HCT116 (cell line): ENCODE data around the gene CAMKK1. TPM values are rescaled to one million over a fixed set of nuclear protein-coding genes. Genes with fewer than 3 reads are reported as not detected.

Experiments used
- ATAC-seq: fragments of 200-7000 bp; cut with Tn5 transposase; 2 replicates; pipeline ENCODE4 v1.9.1; 2020; ENCODE audit warnings: mild to moderate bottlenecking, moderate library complexity
- BruUV-seq: library from RNA; stranded (reverse); fragments of 400-500 nt; replicated peaks from 2 replicates; lab custom pipeline; 2021; lab: Mats Ljungman, UMichigan
- CTCF ChIA-PET: fragments of 300-600 bp; sonication (Branson Sonifier 250); formaldehyde crosslinking; loops from one replicate; lab custom pipeline; 2021; ENCODE audit warnings: antibody characterized with exemption; lab: Charles Lee
- POLR2A ChIA-PET: fragments of 300-600, 350-600 bp; sonication (Branson Sonifier 250); formaldehyde crosslinking; loops from one replicate; lab custom pipeline; 2021; ENCODE audit warnings: antibody characterized with exemption; lab: Charles Lee
- RAD21 ChIA-PET, 2 experiments: fragments of 300-600 bp; sonication (Branson Sonifier 250); formaldehyde crosslinking; loops; one replicate each; lab custom pipeline; 2023; ENCODE audit warnings: low total read pairs in 2 of 2; ENCODE audit not compliant: uncharacterized antibody in 2 of 2, unreplicated experiment in 2 of 2, low non-redundant PET in 1 of 2; lab: Charles Lee
- DNase-seq: peaks from one replicate; pipeline ENCODE4 v3.0.0-alpha.2; 2010; ENCODE audit warnings: low read depth, low spot score
- H2AFZ ChIP-seq: fragments of 200-600 bp; shearing (Covaris generic), sonication (generic); 2 replicates; pipeline ENCODE4 v1.6.1; 2017; ENCODE audit warnings: low read depth, mixed run types, mixed read lengths, antibody characterized with exemption, low read length; ENCODE audit not compliant: poor library complexity, severe bottlenecking
- H3K27ac ChIP-seq: 2 replicates; pipeline ENCODE4 v1.5.1; 2012; ENCODE audit warnings: low read depth, low read length
- H3K27me3 ChIP-seq: fragments of 200-600 bp; sonication (generic); 2 replicates; pipeline ENCODE4 v1.6.1; 2016; ENCODE audit warnings: mixed run types, low read length, mixed read lengths; ENCODE audit not compliant: insufficient read depth
- H3K36me3 ChIP-seq, 2 experiments: fragments of 200-500 bp in 1 of 2; fragments of 200-600 bp in 1 of 2; sonication (Bioruptor generic) in 1 of 2; sonication (generic) in 1 of 2; 2 replicates each; pipeline versions ENCODE4 v1.5.1 to v1.6.1; 2014 to 2016; ENCODE audit warnings: low read length in 2 of 2, inconsistent platforms in 1 of 2, mixed read lengths in 1 of 2, mixed run types in 1 of 2; ENCODE audit not compliant: insufficient read depth in 2 of 2, control insufficient read depth in 1 of 2
- H3K4me1 ChIP-seq, 2 experiments: fragments of 200-600 bp in 1 of 2; sonication (generic) in 1 of 2; 2 replicates each; pipeline versions ENCODE4 v1.5.1 to v1.6.1; 2012 to 2017; ENCODE audit warnings: low read length in 2 of 2, inconsistent platforms in 1 of 2, mild to moderate bottlenecking in 1 of 2, mixed read lengths in 1 of 2, mixed run types in 1 of 2, moderate library complexity in 1 of 2; ENCODE audit not compliant: insufficient read depth in 2 of 2, control insufficient read depth in 1 of 2
- H3K4me2 ChIP-seq: fragments of 200-600 bp; sonication (generic); 2 replicates; pipeline ENCODE4 v1.6.1; 2017; ENCODE audit warnings: mixed run types, low read length, mixed read lengths
- H3K4me3 ChIP-seq, 2 experiments: fragments of 200-600 bp in 1 of 2; sonication (generic) in 1 of 2; replicated peaks in 1 of 2; 2 replicates each; pipeline ENCODE4 v1.5.1; 2011 to 2016; ENCODE audit warnings: low read length in 2 of 2, control low read depth in 1 of 2, low read depth in 1 of 2, mild to moderate bottlenecking in 1 of 2, mixed read lengths in 1 of 2, mixed run types in 1 of 2
- H3K79me2 ChIP-seq: fragments of 200-600 bp; sonication (generic); 2 replicates; pipeline ENCODE4 v1.6.1; 2017; ENCODE audit warnings: mild to moderate bottlenecking, mixed run types, low read length, moderate library complexity, mixed read lengths; ENCODE audit not compliant: insufficient read depth
- H3K9ac ChIP-seq: fragments of 200-600 bp; sonication (generic); 2 replicates; pipeline ENCODE4 v1.6.1; 2016; ENCODE audit warnings: low read length, mixed read lengths
- H3K9me2 ChIP-seq: fragments of 200-600 bp; sonication (generic), shearing (Covaris generic); 2 replicates; pipeline ENCODE4 v1.6.1; 2017; ENCODE audit warnings: mixed run types, mild to moderate bottlenecking, moderate library complexity; ENCODE audit not compliant: insufficient read depth
- H3K9me3 ChIP-seq, 2 experiments: fragments of 200-500 bp in 1 of 2; fragments of 200-600 bp in 1 of 2; sonication (Bioruptor generic) in 1 of 2; sonication (generic) in 1 of 2; 2 replicates each; pipeline ENCODE4 v1.6.1; 2014 to 2017; ENCODE audit warnings: low read length in 2 of 2, mixed read lengths in 2 of 2, inconsistent platforms in 1 of 2, low read depth in 1 of 2, mild to moderate bottlenecking in 1 of 2, mixed run types in 1 of 2, moderate library complexity in 1 of 2; ENCODE audit not compliant: control insufficient read depth in 1 of 2, insufficient read depth in 1 of 2
- H4K20me1 ChIP-seq: fragments of 200-600 bp; sonication (generic), shearing (Covaris generic); 2 replicates; pipeline ENCODE4 v1.6.1; 2017; ENCODE audit warnings: mixed run types, mild to moderate bottlenecking, moderate library complexity; ENCODE audit not compliant: insufficient read depth
- CEBPB ChIP-seq: IDR thresholded peaks from 2 replicates; pipeline ENCODE4 v1.6.1; 2012; ENCODE audit warnings: low read depth
- EGR1 ChIP-seq: IDR thresholded peaks from 2 replicates; pipeline ENCODE4 v1.6.1; 2012; ENCODE audit warnings: low read depth
- ELF1 ChIP-seq: IDR thresholded peaks from 2 replicates; pipeline ENCODE4 v1.6.1; 2012; ENCODE audit warnings: low read depth, borderline replicate concordance
- EZH2 ChIP-seq: fragments of 200-600 bp; sonication (generic); IDR thresholded peaks from 2 replicates; pipeline ENCODE4 v1.6.1; 2017; ENCODE audit warnings: antibody characterized with exemption, mixed run types
- EZH2phosphoT487 ChIP-seq: fragments of 200-600 bp; IDR thresholded peaks from 2 replicates; pipeline ENCODE4 v1.6.1; 2018; ENCODE audit warnings: antibody characterized with exemption, borderline replicate concordance
- FOSL1 ChIP-seq: IDR thresholded peaks from 2 replicates; pipeline ENCODE4 v1.6.1; 2012; ENCODE audit warnings: low read depth
- MAX ChIP-seq: IDR thresholded peaks from 2 replicates; pipeline ENCODE4 v1.6.1; 2012
- POLR2A ChIP-seq: IDR thresholded peaks from 2 replicates; pipeline ENCODE4 v1.7.0; 2011; ENCODE audit warnings: borderline replicate concordance; ENCODE audit not compliant: insufficient read depth, insufficient read length; ENCODE audit errors: extremely low read depth
- POLR2AphosphoS5 ChIP-seq: IDR thresholded peaks from 2 replicates; pipeline ENCODE4 v1.6.1; 2011; ENCODE audit warnings: mild to moderate bottlenecking, low read depth, low read length, moderate library complexity
- RAD21 ChIP-seq: IDR thresholded peaks from 2 replicates; pipeline ENCODE4 v1.6.1; 2012; ENCODE audit warnings: low read depth, mild to moderate bottlenecking
- SIN3A ChIP-seq: IDR thresholded peaks from 2 replicates; pipeline ENCODE4 v1.6.1; 2012; ENCODE audit warnings: low read depth
- SRF ChIP-seq: IDR thresholded peaks from 2 replicates; pipeline ENCODE4 v1.6.1; 2012; ENCODE audit warnings: low read depth
- TCF7L2 ChIP-seq: IDR thresholded peaks from 2 replicates; pipeline ENCODE4 v1.7.0; 2011; ENCODE audit warnings: borderline replicate concordance, inconsistent platforms; ENCODE audit not compliant: insufficient read depth, insufficient read length; ENCODE audit errors: extremely low read depth
- YY1 ChIP-seq: IDR thresholded peaks from 2 replicates; pipeline ENCODE4 v1.6.1; 2011; ENCODE audit warnings: low read length, low read depth, moderate library complexity, mild to moderate bottlenecking; ENCODE audit not compliant: insufficient replicate concordance; ENCODE audit errors: extremely low read depth
- ZFX ChIP-seq: fragments of 450-650 bp; IDR thresholded peaks from 2 replicates; pipeline ENCODE4 v1.6.1; 2017
- ZNF274 ChIP-seq: fragments of 200-500 bp; sonication (Bioruptor generic); IDR thresholded peaks from 2 replicates; pipeline ENCODE4 v1.6.1; 2014; ENCODE audit warnings: mild to moderate bottlenecking, low read depth, low read length, inconsistent platforms
- intact Hi-C: fragments of 100-400 bp; cut with micrococcal nuclease; formaldehyde crosslinking; loops from 2 replicates; pipeline ENCODE4 v1.10.0; 2022
- total RNA-seq: library from RNA; stranded (reverse); gene quantifications from one replicate; pipeline ENCODE4 v1.2.1, GENCODE V29; 2021; ENCODE audit not compliant: unreplicated experiment
- TF ChIP-seq, protein P1 (sequence below), 3 experiments: fragments of 200-600 bp in 1 of 3; sonication (generic) in 1 of 3; IDR thresholded peaks in 2 of 3; conservative IDR thresholded peaks in 1 of 3; 2 replicates each; pipeline ENCODE4 v1.5.1; 2012 to 2017; ENCODE audit warnings: low read depth in 2 of 3, low read length in 2 of 3, antibody characterized with exemption in 1 of 3, borderline replicate concordance in 1 of 3, control low read depth in 1 of 3, mild to moderate bottlenecking in 1 of 3, mixed read lengths in 1 of 3, mixed run types in 1 of 3, moderate library complexity in 1 of 3; ENCODE audit not compliant: insufficient read depth in 1 of 3
- TF ChIP-seq, protein P2 (sequence below): IDR thresholded peaks from 2 replicates; pipeline ENCODE4 v1.6.1; 2011; ENCODE audit warnings: mild to moderate bottlenecking, low read length, moderate library complexity; ENCODE audit not compliant: insufficient replicate concordance; ENCODE audit errors: extremely low read depth

Gene CAMKK1
- total RNA-seq, 1 experiment from 2014 or later, result 10.6 TPM

DNA sequence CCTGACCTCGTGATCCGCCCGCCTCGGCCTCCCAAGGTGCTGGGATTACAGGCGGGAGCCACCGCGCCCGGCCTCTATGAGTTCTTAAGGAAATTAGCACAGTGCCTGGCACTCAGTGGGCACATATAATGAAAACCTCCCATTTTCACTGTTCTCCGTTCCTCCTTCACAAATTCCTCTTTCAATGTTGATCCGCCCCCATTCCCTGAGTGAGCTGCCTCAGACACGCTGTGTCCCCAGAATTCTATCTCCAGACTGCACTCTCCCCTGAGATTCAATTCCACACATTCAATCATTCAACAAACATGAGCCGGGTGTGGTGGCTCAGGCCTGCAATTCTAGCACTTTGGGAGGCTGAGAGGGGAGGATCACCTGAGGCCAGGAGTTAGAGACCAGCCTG, 16.4 kb upstream of the CAMKK1 start:
- POLR2A ChIA-PET, result no interaction called here

More for the DNA sequence above, 16.4 kb upstream of the CAMKK1 start:
- ChIA-PET CTCF (no interaction called here), RAD21 (no interaction called here)
- Histone ChIP-seq H3K36me3 (no peaks in the 10 kb centered on the region), H4K20me1 (no peaks in the 10 kb centered on the region), H3K9me3 (no peaks in the 10 kb centered on the region), H3K9ac (no peak overlapping the region), H3K4me1 (peaks cover 0 to 8% of the 10 kb centered on the region in 2 experiments; a peak in 2 of 4 replicates), H3K9me2 (no peaks in the 10 kb centered on the region), H3K27me3 (no peaks in the 10 kb centered on the region), H2AFZ (no peak overlapping the region), H3K79me2 (no peaks in the 10 kb centered on the region), H3K4me2 (no peak overlapping the region), H3K27ac (no peak overlapping the region), H3K4me3 (no peak overlapping the region)
- ATAC-seq (no peak), DNase-seq (no peak)
- intact Hi-C loops, result loop anchor here (5.0 kb wide), 1 partner anchor 172 kb away; no protein-coding TSS in a partner anchor
- TF ChIP-seq FOSL1 (no peak), CEBPB (no peak), YY1 (no peak), SIN3A (no peak), RAD21 (no peak), SRF (no peak), EGR1 (no peak), ELF1 (no peak), TCF7L2 (no peak), POLR2A (no peak), EZH2 (no peak), ZNF274 (no peak), EZH2phosphoT487 (no peak), MAX (no peak), POLR2AphosphoS5 (no peak), ZFX (no peak)
- TF ChIP-seq, protein P1, sequence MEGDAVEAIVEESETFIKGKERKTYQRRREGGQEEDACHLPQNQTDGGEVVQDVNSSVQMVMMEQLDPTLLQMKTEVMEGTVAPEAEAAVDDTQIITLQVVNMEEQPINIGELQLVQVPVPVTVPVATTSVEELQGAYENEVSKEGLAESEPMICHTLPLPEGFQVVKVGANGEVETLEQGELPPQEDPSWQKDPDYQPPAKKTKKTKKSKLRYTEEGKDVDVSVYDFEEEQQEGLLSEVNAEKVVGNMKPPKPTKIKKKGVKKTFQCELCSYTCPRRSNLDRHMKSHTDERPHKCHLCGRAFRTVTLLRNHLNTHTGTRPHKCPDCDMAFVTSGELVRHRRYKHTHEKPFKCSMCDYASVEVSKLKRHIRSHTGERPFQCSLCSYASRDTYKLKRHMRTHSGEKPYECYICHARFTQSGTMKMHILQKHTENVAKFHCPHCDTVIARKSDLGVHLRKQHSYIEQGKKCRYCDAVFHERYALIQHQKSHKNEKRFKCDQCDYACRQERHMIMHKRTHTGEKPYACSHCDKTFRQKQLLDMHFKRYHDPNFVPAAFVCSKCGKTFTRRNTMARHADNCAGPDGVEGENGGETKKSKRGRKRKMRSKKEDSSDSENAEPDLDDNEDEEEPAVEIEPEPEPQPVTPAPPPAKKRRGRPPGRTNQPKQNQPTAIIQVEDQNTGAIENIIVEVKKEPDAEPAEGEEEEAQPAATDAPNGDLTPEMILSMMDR (IDR thresholded peaks at IDR 0.05 in 2 of 3, conservative IDR thresholded peaks at IDR 0.05 in 1 of 3; ENCODE audit: borderline replicate concordance in 1 of 3, insufficient read depth in 1 of 3, low read depth in 2 of 3, low read length in 2 of 3), result no peak
- TF ChIP-seq, protein P2, sequence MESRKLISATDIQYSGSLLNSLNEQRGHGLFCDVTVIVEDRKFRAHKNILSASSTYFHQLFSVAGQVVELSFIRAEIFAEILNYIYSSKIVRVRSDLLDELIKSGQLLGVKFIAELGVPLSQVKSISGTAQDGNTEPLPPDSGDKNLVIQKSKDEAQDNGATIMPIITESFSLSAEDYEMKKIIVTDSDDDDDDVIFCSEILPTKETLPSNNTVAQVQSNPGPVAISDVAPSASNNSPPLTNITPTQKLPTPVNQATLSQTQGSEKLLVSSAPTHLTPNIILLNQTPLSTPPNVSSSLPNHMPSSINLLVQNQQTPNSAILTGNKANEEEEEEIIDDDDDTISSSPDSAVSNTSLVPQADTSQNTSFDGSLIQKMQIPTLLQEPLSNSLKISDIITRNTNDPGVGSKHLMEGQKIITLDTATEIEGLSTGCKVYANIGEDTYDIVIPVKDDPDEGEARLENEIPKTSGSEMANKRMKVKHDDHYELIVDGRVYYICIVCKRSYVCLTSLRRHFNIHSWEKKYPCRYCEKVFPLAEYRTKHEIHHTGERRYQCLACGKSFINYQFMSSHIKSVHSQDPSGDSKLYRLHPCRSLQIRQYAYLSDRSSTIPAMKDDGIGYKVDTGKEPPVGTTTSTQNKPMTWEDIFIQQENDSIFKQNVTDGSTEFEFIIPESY, result no peak
- BruUV-seq, result no TSS peak
